SJSA1 (cell line): ENCODE measurements around the gene RNH1. TPM values are rescaled to one million over a fixed set of nuclear protein-coding genes. Genes with fewer than 3 reads are reported as not detected.

Experiments used
- DNase-seq, 2 experiments: peaks; one replicate each; pipeline ENCODE4 v3.0.0-alpha.2; 2015 to 2020; ENCODE audit warnings: low spot score in 2 of 2, low read depth in 1 of 2
- H3K27ac ChIP-seq: fragments of 250-450 bp; sonication (Bioruptor Pico); 2 replicates; pipeline ENCODE4 v1.5.1; 2020; ENCODE audit warnings: mild to moderate bottlenecking, moderate library complexity
- H3K27me3 ChIP-seq: fragments of 250-450 bp; sonication (Bioruptor Pico); replicated peaks from 2 replicates; pipeline ENCODE4 v1.5.1; 2020; ENCODE audit warnings: mild to moderate bottlenecking, moderate library complexity
- H3K36me3 ChIP-seq: fragments of 250-450 bp; sonication (Bioruptor Pico); 2 replicates; pipeline ENCODE4 v1.5.1; 2020; ENCODE audit warnings: mild to moderate bottlenecking
- H3K4me1 ChIP-seq: fragments of 250-450 bp; sonication (Bioruptor Pico); replicated peaks from 2 replicates; pipeline ENCODE4 v1.6.1; 2021; ENCODE audit warnings: mild to moderate bottlenecking
- H3K4me3 ChIP-seq: fragments of 250-450 bp; sonication (Bioruptor Pico); 2 replicates; pipeline ENCODE4 v1.5.1; 2020; ENCODE audit warnings: mild to moderate bottlenecking
- H3K9me3 ChIP-seq: fragments of 250-450 bp; sonication (Bioruptor Pico); replicated peaks from 2 replicates; pipeline ENCODE4 v1.5.1; 2020; ENCODE audit warnings: mild to moderate bottlenecking
- total RNA-seq: library from RNA; depleted of rRNA; stranded (reverse); fragments of >200 nt; shearing (Covaris generic); gene quantifications from 2 replicates; pipeline ENCODE4 v1.2.3, GENCODE V29; 2014

RNH1 gene
- total RNA-seq, 1 experiment from 2014 or later = 137 TPM

- Histone ChIP-seq H3K9me3 (no peaks in the 10 kb centered on the region), H3K27ac (no peak overlapping the region), H3K4me1 (no peaks in the 10 kb centered on the region), H3K36me3 (peaks cover under 1% of the 10 kb centered on the region), H3K4me3 (no peak overlapping the region), H3K27me3 (no peaks in the 10 kb centered on the region)
- no peak for DNase-seq
Measured at GRCh38 chr11:492427-493226, 14.4 kb downstream of the RNH1 start.

DNA sequence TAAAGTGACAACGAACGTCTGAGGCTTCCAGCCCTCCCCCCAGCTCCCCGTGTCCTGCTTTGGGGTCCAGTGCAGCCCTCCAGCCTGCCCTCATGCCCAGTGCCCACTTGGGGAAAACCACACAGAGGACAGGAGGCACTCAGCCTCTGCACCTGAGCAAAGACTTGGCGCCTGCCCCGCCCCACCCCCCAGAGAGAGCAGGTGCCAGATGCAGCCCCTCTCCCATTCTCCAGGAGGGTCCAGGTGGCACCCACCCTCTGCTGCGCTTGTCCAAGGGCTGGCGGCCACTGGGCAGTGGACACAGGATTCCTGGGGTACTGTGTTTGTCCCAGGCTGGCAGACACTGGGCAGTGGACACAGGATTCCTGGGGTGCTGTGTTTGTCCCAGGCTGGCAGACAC is 15.7 kb downstream of the RNH1 start:
- Histone ChIP-seq H3K9me3 (no peaks in the 10 kb centered on the region), H3K27me3 (no peaks in the 10 kb centered on the region), H3K4me3 (no peak overlapping the region), H3K36me3 (no peaks in the 10 kb centered on the region; the same call in 1 of the 2 replicates), H3K27ac (no peak overlapping the region), H3K4me1 (no peaks in the 10 kb centered on the region)
- DNase-seq = no peak

GRCh38 chr11:490930-491260 is 16.1 kb downstream of the RNH1 start:
- Histone ChIP-seq H3K4me3 (no peak overlapping the region), H3K36me3 (no peaks in the 10 kb centered on the region; the same call in 1 of the 2 replicates), H3K27me3 (no peaks in the 10 kb centered on the region), H3K9me3 (no peaks in the 10 kb centered on the region), H3K27ac (no peak overlapping the region), H3K4me1 (no peaks in the 10 kb centered on the region)
- no peak for DNase-seq

DNA sequence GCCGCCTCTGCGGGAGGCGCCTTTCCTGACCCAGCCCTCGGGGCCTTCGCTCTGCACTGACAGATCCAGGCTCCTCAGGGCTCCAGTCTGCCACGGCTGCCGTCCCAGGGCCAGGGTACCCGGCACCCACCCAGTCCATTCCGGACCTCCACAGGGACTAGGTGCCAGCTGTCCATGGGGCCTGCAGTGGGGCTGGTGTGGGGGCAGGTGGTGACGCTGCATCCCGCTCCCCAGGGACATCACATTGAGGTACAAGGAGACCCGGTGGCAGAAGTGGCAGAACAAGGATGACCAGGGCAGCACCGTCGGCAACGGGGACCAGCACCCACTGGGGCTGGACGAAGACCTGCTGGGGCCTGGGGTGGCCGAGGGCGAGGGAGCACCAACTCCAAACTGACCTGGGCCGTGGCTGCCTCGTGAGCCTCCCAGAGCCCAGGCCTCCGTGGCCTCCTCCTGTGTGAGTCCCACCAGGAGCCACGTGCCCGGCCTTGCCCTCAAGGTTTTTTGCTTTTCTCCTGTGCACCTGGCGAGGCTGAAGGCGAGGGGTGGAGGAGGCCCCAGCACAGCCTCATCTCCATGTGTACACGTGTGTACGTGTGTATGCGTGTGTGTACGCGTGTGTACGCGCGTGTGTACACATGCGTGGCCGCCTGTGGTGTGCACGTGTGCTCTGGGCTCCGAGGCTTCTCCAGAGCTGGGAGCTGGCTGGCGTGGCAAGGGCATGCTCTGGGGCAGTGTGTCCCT is 16.7 kb downstream of the RNH1 start:
- Histone ChIP-seq H3K27ac (no peak overlapping the region), H3K9me3 (no peaks in the 10 kb centered on the region), H3K27me3 (no peaks in the 10 kb centered on the region), H3K4me3 (no peak overlapping the region), H3K4me1 (no peaks in the 10 kb centered on the region), H3K36me3 (no peaks in the 10 kb centered on the region; the same call in 1 of the 2 replicates)
- no peak for DNase-seq

GRCh38 chr11:489610-490185 is 17.3 kb downstream of the RNH1 start:
- H3K27ac ChIP-seq = no peak overlapping the region
- no peak for DNase-seq
- no peaks in the 10 kb centered on the region for H3K9me3 ChIP-seq
- H3K27me3 ChIP-seq = no peaks in the 10 kb centered on the region
- no peaks in the 10 kb centered on the region for H3K4me1 ChIP-seq
- H3K36me3 ChIP-seq = no peaks in the 10 kb centered on the region
- no peak overlapping the region for H3K4me3 ChIP-seq

GRCh38 chr11:488992-489391 is 18.1 kb downstream of the RNH1 start:
- no peaks in the 10 kb centered on the region for H3K9me3 ChIP-seq
- no peaks in the 10 kb centered on the region for H3K4me1 ChIP-seq
- no peak for DNase-seq
- H3K27ac ChIP-seq = no peak overlapping the region
- H3K4me3 ChIP-seq = no peak overlapping the region
- H3K36me3 ChIP-seq = no peaks in the 10 kb centered on the region
- no peaks in the 10 kb centered on the region for H3K27me3 ChIP-seq

DNA sequence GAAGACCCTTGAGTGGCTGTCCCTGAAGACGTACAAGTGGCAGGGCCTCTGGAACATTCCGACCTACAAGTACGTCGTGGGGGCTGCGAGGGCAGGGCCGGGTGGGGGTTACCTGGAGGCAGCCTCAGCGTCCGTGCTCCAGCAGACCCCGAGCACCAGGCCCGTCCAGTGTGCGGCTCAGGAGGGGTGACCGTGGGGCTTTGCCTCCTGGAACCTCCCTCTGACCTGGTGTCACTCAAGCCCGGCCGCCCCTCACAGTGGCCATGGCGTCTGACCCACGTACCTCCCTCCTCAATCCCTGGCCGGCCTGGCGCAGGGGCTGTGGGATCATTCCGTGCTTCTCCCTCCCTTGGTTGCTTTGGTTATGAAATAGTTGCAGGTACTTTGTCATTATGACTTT is 18.5 kb downstream of the RNH1 start:
- Histone ChIP-seq H3K27me3 (no peaks in the 10 kb centered on the region), H3K4me3 (no peak overlapping the region), H3K4me1 (no peaks in the 10 kb centered on the region), H3K9me3 (no peaks in the 10 kb centered on the region), H3K36me3 (no peaks in the 10 kb centered on the region), H3K27ac (no peak overlapping the region)
- no peak for DNase-seq

GRCh38 chr11:488062-488461 is 19.0 kb downstream of the RNH1 start:
- H3K9me3 ChIP-seq = no peaks in the 10 kb centered on the region
- H3K36me3 ChIP-seq = no peaks in the 10 kb centered on the region
- no peak overlapping the region for H3K4me3 ChIP-seq
- no peaks in the 10 kb centered on the region for H3K27me3 ChIP-seq
- no peak for DNase-seq
- no peaks in the 10 kb centered on the region for H3K4me1 ChIP-seq
- no peak overlapping the region for H3K27ac ChIP-seq

DNA sequence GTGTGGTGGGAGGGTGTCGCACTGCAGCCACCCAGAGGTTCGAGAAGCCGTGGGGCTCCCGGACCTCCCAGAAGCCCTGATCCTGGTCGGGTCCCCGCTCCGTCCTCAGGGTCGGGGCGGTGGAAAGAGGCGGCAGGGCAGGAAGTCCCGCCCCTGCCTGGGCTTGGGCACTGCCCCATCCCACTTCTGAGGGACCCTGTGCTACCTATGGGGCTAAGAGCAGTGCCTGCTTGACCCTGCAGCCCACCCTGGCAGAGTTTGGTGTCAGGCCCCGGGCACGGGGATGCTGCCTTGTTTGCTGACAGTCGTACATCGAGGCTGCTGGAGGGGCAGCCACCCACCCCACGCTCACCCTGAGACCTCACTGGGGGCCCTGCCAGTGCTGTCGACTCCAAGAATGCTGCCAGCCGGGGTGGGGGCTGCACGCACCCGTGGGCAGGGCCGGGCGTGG is 19.4 kb downstream of the RNH1 start:
- no peak overlapping the region for H3K27ac ChIP-seq
- no peaks in the 10 kb centered on the region for H3K36me3 ChIP-seq
- DNase-seq = no peak
- H3K9me3 ChIP-seq = no peaks in the 10 kb centered on the region
- no peaks in the 10 kb centered on the region for H3K4me1 ChIP-seq
- H3K27me3 ChIP-seq = no peaks in the 10 kb centered on the region
- H3K4me3 ChIP-seq = no peak overlapping the region

DNA sequence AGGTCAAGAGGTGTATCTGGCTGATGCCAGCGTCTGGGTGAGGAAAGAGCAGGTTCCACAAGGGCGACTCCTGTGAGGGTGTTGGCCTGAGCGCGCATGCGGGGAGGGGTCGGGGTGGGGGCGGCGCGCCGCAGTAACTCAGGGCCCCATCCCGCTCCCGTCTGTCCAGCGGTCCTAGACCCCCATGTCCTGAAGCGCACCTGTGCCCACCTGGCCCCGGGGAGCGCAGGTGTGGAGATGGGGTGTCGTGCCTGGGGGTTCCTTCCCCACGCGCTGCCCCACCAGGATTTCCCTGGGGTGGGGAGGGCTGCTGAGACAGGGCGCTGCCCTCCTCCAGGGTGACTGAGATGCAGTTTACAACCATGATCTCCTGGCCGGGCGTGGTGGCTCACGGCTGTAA is 20.9 kb downstream of the RNH1 start:
- no peaks in the 10 kb centered on the region for H3K27me3 ChIP-seq
- no peak overlapping the region for H3K4me3 ChIP-seq
- no peaks in the 10 kb centered on the region for H3K36me3 ChIP-seq
- no peaks in the 10 kb centered on the region for H3K9me3 ChIP-seq
- H3K4me1 ChIP-seq = no peaks in the 10 kb centered on the region
- DNase-seq = no peak
- no peak overlapping the region for H3K27ac ChIP-seq

DNA sequence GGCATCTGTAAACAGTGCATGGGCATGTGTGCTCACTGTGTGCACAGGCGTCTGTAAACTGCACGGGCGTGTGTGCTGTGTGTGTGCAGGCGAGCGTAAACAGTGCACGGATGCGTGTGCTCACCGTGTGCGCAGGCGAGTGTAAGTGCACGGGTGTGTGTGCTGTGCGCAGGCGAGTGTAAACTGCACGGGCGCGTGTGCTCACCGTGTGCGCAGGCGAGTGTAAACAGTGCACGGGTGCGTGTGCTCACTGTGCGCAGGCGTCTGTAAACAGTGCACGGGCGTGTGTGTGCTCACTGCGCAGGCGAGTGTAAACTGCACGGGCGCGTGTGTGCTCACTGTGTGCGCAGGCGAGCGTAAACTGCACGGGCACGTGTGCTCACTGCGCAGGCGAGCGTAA is 22.4 kb downstream of the RNH1 start:
- Histone ChIP-seq H3K36me3 (no peaks in the 10 kb centered on the region), H3K27ac (no peak overlapping the region)

DNA sequence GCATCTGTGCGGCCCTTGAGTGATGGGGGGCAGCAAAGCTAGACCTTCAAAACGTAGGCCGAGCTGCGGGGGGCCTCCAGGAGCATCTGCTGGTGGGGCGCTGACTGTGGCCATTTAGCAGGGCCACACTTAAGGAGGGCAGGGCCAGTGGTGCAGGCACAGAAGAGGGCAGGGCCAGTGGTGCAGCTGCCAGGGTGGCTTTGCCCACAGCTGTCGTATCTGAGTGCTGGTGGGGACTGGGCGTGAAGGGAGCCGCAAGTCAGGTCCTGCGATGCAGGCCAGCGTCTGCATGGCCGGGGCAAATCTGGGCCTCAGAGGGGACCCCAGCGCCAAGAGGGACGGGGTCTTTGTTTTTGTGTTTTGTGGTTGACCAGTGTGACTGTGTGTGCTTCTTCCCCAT is 27.7 kb downstream of the RNH1 start:
- H3K4me1 ChIP-seq = no peaks in the 10 kb centered on the region
- no peaks in the 10 kb centered on the region for H3K9me3 ChIP-seq
- H3K36me3 ChIP-seq = no peaks in the 10 kb centered on the region
- DNase-seq = no peak
- H3K27me3 ChIP-seq = no peaks in the 10 kb centered on the region
- no peak overlapping the region for H3K4me3 ChIP-seq
- H3K27ac ChIP-seq = no peak overlapping the region

More for the DNA sequence above, 22.4 kb downstream of the RNH1 start:
- Histone ChIP-seq H3K4me3 (no peak overlapping the region), H3K4me1 (no peaks in the 10 kb centered on the region), H3K9me3 (no peaks in the 10 kb centered on the region), H3K27me3 (no peaks in the 10 kb centered on the region)
- no peak for DNase-seq

DNA sequence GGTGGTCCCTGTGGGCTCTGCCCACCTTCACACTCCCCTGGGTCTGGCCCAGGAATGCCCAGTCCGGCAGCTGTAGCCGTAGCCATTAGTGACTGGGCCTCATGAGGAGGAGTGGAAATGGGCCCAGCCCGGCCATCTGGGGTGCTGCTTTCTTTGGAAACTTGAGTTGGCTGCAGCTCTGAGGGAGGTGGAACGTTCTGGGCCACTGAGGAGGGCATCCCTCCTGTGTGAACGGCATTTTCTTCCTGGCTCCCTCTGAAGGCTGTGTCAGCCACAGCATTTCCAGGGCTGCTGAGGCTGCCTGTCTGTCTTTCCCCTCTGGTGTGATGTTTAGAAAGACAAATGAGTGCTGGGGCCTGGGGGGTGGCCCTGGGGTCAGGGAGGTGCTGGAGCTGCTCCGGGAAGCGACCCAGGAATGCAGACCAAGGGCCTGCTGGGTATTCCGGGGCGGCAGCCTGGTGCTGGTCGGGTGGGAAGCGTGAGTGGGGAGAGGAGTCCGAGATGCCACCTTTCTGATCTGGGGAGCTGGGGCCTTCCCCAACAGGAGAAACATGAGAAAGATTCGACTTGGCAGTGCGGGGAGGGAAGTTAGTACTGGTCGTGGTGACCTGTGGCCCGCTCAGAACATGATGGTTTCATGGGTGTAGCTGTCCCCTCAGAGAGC is 29.9 kb downstream of the RNH1 start:
- Histone ChIP-seq H3K27ac (no peak overlapping the region), H3K36me3 (no peaks in the 10 kb centered on the region), H3K4me3 (no peak overlapping the region), H3K9me3 (no peaks in the 10 kb centered on the region), H3K27me3 (no peaks in the 10 kb centered on the region), H3K4me1 (no peaks in the 10 kb centered on the region)
- DNase-seq = no peak

GRCh38 chr11:476416-476815 is 30.6 kb downstream of the RNH1 start:
- Histone ChIP-seq H3K36me3 (no peaks in the 10 kb centered on the region), H3K4me1 (no peaks in the 10 kb centered on the region), H3K27ac (no peak overlapping the region), H3K27me3 (no peaks in the 10 kb centered on the region), H3K9me3 (no peaks in the 10 kb centered on the region), H3K4me3 (no peak overlapping the region)
- DNase-seq = no peak
